Activated T-cell treated with anti-CD3 and anti-CD28 coated beads, Interleukin-2, amount 50 U/mL, for 48 hours (primary cell): ENCODE results near the gene WBP4.
"Not testable (repeated sequence)": the region's sequence is repeated elsewhere in the genome, so short reads cannot be mapped to it uniquely, and the experiment has no call there.

Experiments
- DNase-seq, 2 experiments: peaks; one replicate each; pipeline ENCODE4 v3.0.0-alpha.2; 2020

WBP4 gene, protein sequence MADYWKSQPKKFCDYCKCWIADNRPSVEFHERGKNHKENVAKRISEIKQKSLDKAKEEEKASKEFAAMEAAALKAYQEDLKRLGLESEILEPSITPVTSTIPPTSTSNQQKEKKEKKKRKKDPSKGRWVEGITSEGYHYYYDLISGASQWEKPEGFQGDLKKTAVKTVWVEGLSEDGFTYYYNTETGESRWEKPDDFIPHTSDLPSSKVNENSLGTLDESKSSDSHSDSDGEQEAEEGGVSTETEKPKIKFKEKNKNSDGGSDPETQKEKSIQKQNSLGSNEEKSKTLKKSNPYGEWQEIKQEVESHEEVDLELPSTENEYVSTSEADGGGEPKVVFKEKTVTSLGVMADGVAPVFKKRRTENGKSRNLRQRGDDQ

DNA sequence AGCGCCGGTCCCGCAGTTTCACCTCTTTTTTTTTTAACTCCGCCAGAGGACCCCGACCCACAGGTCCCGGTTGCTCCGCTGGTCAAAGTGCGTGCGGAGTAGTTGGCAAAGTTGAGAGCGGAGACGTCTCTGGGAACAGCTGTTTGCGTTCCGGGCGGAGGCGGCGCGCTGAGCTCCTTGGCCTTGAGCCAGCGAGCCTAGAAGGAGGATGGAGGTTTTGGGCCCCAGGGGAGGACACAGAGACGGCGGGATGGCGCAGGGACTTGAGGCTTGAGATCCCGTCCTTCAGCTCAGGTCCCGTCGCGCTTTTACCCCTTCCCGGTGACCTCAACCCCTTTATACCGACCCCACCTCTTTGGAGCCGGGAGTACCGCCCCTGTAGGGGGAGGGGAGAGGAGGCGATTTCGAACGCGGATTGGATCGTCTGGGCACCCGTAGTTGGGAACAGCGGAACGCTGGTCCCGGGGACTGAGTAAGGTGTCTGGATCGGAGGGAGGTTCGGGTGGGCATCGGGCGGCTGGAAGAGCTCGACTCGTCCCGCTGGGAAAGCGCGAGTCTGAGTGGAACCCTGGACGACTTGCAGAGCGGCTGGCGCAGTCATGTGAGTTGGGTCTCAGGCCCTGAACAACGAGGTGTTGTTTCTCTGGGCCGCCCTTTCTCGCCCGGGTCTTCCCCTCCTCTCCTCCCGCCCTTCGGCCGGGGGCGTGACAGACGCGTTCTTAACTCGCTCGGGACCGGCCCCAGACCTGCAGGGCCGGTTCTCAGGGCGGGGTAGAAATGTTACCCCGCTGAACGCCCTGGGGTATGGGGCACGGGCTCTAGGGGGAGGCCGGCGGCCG, at the start of gene WBP4:
Gene WBP4, plus strand, starts transcription at position 435 of the 839 bp plus-strand sequence. Its CDS starts 165 bp downstream, at position 600.
- peak; percentile 95 for DNase-seq

DNA sequence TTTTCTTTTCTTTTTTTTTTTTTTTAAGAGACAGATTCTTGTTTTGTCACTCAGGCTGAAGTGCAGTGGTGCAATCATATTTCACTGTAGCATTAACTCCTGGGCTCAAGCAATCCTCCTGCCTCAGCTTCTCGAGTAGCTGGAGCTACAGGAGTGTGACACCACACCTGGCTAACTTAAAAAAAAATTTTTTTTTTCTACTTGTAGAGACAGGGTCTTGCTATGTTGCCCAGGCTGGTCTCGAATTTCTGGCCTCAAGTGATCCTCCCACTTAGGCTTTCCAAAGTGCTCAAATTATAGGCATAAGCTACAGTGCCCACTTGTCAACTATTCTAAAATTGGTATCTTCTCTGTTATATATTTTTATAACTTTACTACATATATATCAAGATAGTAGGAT, 48.8 kb upstream of the WBP4 start:
- DNase-seq, result no peak

GRCh38 chr13:41013835-41014234, 47.5 kb upstream of the WBP4 start:
- DNase-seq, result no peak

- no peak for DNase-seq
These were observed 45.4 kb upstream of the WBP4 start for GRCh38 chr13:41015920-41016319.

- no peak for DNase-seq
These were observed 44.1 kb upstream of the WBP4 start for GRCh38 chr13:41017159-41017558.

DNA sequence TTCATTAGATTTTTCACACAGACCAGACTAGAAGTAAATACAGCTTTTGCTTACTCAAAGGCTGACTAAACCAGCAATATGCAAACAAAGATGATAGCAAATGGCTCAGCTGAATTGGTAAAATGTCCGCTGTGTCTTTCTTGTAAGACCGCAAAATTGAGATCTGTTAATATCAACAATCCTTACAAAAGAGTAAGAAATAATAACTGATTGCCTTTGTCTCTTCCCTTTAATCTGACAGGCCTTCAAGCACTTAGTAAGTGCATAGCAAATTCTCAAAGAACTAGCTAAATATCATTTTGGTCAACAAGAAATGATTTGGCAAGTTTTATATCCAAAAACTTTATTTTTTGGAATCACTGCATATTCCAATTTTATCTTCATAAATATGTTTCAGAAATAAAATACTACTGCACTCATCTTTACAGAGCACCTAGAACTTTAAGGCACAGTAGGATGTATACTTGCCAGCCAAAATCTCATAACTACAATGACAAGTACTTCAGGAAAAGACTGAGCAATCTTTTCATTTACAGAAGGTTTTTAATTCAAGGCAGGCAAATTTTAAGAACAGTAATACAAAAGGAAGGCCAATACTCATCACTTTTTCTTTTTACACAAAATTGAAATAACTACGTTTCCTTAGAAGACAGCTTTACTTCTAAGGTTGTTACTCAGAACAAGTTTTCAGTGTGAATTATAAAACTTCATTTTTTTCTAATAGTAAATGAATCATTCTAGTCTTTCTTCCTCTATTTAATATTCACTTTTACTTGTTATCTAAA, 43.3 kb upstream of the WBP4 start:
- DNase-seq, result no peak

GRCh38 chr13:41018602-41018948, 42.7 kb upstream of the WBP4 start:
- DNase-seq, result no peak

- DNase-seq, result peak; percentile 41 to 47
These were observed 42.3 kb upstream of the WBP4 start, which contains the start of gene ELF1 for GRCh38 chr13:41019011-41019487. ELF1 (minus strand) TSS chr13:41019316; CDS start chr13:40982054, 37,262 bp downstream.

DNA sequence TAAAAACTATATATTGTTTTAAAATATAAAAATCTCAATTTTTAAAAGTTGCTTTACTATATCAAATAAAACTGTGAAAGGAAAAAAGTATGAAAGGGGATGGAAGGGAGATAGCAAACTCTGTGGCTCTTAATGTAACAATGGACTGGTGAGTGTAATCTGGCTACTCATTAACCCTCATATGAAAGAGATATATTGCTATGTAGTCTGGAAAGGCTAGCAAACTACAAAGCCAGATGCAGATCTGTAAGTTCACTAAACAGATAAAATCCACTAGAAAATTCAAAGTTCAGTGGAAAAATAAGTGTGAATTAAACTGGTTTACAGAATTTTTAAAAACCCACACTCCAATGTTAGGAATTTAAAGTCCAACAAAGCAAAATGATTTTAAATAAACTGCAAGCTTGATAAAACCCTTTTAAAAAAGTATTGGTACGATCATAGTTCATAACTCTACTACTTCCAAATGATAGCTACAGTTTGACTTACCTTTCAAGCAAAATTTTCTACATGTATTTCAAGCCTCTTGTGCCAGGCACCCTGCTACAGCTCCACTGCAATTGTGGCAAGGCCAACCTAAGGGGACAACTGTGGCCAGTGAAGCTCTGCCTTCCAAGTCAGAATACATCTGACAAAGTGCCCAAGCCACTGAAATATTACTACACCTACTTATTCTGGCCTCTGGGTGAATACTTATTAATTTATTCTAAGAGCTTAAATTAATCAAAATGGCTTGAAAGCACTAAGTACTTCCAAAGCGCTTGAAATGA, 41.5 kb upstream of the WBP4 start:
- DNase-seq, result no peak

GRCh38 chr13:41025518-41025917, 35.8 kb upstream of the WBP4 start:
- no peak for DNase-seq

DNA sequence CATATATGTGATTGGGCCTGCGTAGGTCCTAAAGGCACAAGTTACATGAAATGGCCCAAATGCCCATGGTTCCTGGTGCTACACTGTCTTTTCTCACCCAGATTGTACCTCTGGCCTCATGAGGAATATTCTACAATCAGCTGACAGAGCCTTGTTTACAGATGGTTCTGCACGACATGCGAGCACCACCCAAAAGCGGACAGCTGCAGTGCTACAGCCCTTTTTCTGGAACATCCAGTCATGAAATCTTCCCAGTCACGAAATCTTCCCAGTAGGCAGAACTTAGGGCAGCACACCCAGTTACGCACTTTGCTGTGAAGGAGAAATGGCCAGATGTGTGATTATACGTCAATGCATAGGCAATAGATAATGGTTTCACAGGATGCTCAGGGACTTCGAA, 34.5 kb upstream of the WBP4 start:
- no peak for DNase-seq

DNA sequence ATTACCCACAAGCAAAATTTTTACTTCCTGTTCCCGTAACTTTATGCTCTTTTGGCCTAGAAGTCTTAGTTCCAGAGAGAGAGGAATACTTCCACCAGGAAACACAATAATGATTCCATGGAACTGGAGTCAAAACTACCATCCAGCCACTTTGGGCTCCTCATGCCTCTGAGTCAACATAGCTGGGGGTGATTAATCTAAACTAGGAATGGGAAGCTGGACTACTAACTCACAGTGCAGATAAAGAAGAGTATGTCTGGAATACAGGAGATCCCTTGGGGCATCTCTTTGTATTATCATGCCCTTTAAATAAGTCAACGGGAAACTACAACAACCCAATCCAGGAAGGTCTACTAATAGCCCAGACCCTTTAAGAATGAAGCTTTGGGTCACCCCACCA, 33.3 kb upstream of the WBP4 start:
- no peak for DNase-seq

GRCh38 chr13:41029629-41030028, 31.7 kb upstream of the WBP4 start:
- no peak for DNase-seq

DNA sequence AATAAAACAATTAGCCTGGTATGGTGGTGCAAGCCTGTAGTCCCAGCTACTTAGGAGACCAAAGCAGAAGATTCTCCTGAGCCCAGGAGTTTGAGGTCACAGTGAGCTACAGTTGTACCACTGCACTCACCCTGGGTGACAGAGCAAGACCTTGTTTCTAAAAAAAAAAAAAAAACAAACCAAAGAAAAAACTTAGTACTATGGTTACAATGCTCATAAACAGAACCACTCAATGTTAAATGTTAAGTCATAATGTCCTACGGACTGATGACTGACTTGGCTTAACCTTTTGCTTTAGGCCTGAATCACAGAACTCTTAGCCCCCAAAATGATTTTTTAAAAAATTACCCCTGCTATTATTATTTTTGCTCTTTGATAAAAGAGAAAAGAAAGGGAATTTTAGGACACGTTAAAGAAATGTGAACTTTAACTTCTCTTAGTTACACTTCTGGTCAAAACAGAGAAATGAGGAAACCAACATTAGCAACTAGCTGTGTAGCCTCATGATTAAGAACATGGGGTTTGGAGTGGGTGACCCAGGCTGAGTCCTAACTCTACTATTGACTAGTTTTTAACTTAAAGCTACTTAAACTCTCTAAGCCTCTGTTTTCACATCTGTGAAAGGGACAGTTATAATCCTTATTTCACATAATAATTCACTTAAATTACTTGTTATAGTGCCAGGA, 28.5 kb upstream of the WBP4 start:
- DNase-seq, result no peak

DNA sequence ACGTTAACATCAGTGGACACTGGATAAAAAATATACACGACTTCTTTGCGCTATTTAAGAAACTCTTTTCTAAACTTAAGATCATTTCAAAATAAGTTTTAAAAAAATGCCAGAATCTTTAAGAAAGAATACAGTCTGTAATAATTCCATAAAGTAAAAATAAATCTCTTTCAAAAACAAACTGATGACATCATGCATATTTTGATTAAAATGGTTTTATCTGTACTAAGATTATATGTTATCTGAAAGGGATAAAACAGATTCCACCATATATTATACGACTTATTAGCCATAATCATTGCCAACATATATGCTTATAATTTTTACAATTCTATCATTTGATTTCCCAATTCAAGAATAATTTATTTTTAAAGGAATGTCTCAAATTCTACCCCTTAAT, 26.9 kb upstream of the WBP4 start:
- no peak for DNase-seq

DNA sequence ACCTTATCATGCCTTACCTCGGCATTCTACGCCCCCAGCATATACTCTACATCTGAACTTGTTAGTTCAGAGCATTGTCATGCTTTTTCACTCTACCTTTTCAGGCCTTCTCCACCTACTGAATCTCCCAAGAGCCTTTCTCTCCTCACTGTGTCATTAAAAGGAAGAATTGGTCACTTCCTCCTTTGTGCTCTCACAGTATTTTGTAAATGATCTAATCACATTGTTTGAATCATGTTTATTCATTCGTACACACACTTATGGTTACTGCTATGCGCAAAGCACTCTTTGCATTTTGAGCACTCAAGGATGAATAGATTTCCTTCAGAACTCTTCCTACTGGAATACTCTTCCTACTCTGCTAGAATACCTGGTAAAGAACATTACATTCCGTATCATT, 26.4 kb upstream of the WBP4 start:
- no peak for DNase-seq

GRCh38 chr13:41036557-41036956, 24.8 kb upstream of the WBP4 start:
- DNase-seq, result not testable (repeated sequence)

- DNase-seq, result no peak
These were observed 21.6 kb upstream of the WBP4 start for GRCh38 chr13:41039746-41040145.

DNA sequence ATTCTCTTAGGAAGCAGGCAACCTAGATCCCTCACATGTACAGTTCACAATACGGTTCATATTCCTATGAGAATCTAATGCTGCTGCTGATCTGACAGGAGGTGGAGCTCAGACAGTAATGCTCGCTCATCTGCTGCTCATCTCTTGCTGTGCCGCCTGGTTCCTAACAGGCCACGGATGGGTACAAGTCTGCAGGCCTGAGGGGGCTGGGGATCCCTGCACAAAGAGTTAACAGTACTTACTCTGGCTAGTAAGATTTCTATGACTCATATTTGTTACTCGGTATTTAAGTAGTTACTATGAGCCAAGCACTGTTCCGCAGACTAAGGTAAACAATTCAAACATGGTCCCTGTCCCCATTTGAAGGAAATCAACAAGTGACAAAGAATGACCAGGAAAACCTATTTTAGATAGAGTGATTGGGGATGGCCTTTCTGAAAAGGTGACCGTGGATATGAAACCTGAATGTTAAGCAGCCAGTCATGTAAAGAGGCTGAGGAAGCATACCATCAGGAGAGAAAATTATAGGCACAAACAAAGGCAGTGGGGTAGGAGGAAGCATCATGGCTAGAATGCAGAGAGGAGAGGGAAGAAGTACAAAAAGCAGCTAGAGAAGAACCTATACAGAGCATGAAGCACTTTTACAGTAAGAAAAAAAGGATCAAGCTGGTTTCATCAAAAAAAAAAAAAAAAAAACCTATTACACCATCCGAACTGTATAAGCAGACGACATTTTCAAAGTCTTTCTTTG, 20.6 kb upstream of the WBP4 start:
- DNase-seq, result no peak

DNA sequence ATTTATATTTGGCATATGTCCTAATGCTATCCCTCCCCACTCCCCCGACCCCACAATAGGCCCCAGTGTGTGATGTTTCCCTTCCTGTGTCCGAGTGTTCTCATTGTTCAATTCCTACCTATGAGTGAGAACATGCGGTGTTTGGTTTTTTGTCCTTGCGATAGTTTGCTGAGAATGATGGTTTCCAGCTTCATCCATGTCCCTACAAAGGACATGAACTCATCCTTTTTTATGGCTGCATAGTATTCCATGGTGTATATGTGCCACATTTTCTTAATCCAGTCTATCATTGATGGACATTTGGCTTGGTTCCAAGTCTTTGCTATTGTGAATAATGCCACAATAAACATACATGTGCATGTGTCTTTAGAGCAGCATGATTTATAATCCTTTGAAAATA, 18.9 kb upstream of the WBP4 start:
- not testable (repeated sequence) for DNase-seq

DNA sequence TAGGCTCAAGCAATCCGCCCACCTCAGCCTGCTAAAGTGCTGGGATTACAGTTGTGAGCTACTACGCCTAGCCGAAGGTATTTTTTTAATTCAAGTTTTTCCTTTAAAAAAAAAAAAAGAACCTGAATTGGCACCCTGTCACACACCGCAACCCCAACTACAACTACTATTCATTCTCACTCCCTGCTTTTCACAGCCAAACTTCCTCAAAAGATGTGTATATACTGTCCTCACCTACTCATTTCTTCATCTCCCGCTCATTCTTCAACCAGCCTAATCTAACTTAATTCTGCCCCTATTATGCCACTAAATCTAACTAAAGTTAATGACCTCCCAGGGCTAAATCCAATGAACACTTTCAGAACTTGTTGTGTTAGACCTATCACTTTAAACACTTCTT, 12.7 kb upstream of the WBP4 start:
- DNase-seq, result no peak
